Body of pancreas (tissue), 4 donors: ENCODE results near the gene MAGEA1. TPM values are rescaled to one million over a fixed set of nuclear protein-coding genes. Genes with fewer than 3 reads are reported as not detected.
"Not testable (repeated sequence)": the region's sequence is repeated elsewhere in the genome, so short reads cannot be mapped to it uniquely, and the experiment has no call there.

Source experiments
- ATAC-seq: fragments of 150-250 bp; one replicate; pipeline ENCODE4 v1.9.1; 2016
- DNase-seq, 4 donors: peaks; one replicate each; pipeline ENCODE4 v3.0.0-alpha.2; 2019
- H3K27ac ChIP-seq, 4 donors: fragments of 200-600 bp; sonication (generic); 1 replicate in 3 of 4; 2 replicates in 1 of 4; pipeline versions ENCODE4 v1.5.1 to v1.6.1; 2016 to 2019; ENCODE audit warnings: mild to moderate bottlenecking in 1 of 4, mixed read lengths in 1 of 4, moderate library complexity in 1 of 4
- H3K27me3 ChIP-seq, 2 donors: fragments of 200-600 bp; sonication (generic); one replicate each; pipeline ENCODE4 v1.6.0; 2016; ENCODE audit warnings: mild to moderate bottlenecking in 1 of 2
- H3K36me3 ChIP-seq, 2 donors: fragments of 200-600 bp; sonication (generic); replicated peaks in 1 of 2; 2 replicates each; pipeline ENCODE4 v1.5.1; 2016; ENCODE audit warnings: low read depth in 2 of 2; ENCODE audit not compliant: insufficient read depth in 1 of 2
- H3K4me1 ChIP-seq: fragments of 200-600 bp; sonication (generic); one replicate; pipeline ENCODE4 v1.6.0; 2016
- H3K4me3 ChIP-seq, 2 donors: fragments of 200-600 bp; sonication (generic); 1 replicate in 1 of 2; 2 replicates in 1 of 2; pipeline ENCODE4 v1.5.1; 2016 to 2019
- H3K9me3 ChIP-seq, 3 donors: fragments of 200-600 bp; sonication (generic); 1 replicate in 2 of 3; 2 replicates in 1 of 3; pipeline ENCODE4 v1.5.1; 2016
- POLR2A ChIP-seq, 3 donors: fragments of 450-650 bp; IDR thresholded peaks; one replicate each; pipeline ENCODE4 v1.6.1; 2016; ENCODE audit warnings: antibody characterized with exemption in 3 of 3, mild to moderate bottlenecking in 2 of 3
- WGBS, 2 donors: methylation state at CpG; one replicate each; pipeline ENCODE4 v1.1.5; 2017; 5-methylcytosine and 5-hydroxymethylcytosine counted together
- intact Hi-C: fragments of 100-400 bp; cut with DNase I; formaldehyde crosslinking; loops from one replicate; pipeline ENCODE4 v1.15.1; 2023
- total RNA-seq, 2 donors: library from RNA; depleted of rRNA; stranded (reverse); fragments of >200 nt; gene quantifications; one replicate each; pipeline ENCODE4 v1.1.0, GENCODE V29; 2016
- TF ChIP-seq, protein P1 (sequence below), 7 experiments: fragments of 450-650 bp in 4 of 7; fragments of 200-600 bp in 3 of 7; sonication (generic) in 3 of 7; IDR thresholded peaks; one replicate each; pipeline ENCODE4 v1.5.1; 2016 to 2019; ENCODE audit warnings: antibody characterized with exemption in 7 of 7

Gene MAGEA1, protein sequence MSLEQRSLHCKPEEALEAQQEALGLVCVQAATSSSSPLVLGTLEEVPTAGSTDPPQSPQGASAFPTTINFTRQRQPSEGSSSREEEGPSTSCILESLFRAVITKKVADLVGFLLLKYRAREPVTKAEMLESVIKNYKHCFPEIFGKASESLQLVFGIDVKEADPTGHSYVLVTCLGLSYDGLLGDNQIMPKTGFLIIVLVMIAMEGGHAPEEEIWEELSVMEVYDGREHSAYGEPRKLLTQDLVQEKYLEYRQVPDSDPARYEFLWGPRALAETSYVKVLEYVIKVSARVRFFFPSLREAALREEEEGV
- not detected for total RNA-seq

DNA sequence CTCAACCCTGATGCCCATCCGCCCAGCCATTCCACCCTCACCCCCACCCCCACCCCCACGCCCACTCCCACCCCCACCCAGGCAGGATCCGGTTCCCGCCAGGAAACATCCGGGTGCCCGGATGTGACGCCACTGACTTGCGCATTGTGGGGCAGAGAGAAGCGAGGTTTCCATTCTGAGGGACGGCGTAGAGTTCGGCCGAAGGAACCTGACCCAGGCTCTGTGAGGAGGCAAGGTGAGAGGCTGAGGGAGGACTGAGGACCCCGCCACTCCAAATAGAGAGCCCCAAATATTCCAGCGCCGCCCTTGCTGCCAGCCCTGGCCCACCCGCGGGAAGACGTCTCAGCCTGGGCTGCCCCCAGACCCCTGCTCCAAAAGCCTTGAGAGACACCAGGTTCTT is at the start of gene MAGEA1:
Gene MAGEA1 (plus strand): TSS at position 154 of the 400 bp plus-strand sequence. CDS start 3,106 bp downstream, outside the sequence.
- no peak for DNase-seq

DNA sequence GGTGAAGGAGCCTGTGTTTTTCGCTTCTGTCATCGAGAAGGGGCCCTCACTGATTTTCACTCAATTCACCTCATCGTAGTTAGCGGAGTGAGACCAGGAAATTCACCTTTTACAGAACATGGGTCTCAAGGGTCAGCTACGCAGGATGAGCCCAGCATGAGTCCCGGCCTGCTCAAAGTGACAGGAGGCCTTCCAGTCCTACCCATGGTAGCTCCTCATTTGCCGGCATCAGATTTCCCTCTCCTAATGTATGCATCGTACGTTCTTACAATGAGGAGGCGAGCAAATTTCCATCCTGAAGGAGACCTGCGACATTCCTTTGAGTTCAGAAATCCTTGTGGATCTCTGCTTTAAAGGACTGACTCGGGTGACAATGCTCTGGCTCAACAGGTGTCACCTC is 46.2 kb upstream of the MAGEA1 start:
- ATAC-seq, intact Hi-C loops, H3K4me1 ChIP-seq, H3K9me3 ChIP-seq, H3K27me3 ChIP-seq, H3K27ac ChIP-seq, H3K36me3 ChIP-seq, H3K4me3 ChIP-seq, DNase-seq: not testable (repeated sequence)
- WGBS, 2 donors: no CpG with 5 or more reads among the region's 12 CpGs

More for the DNA sequence above, at the start of gene MAGEA1:
- H3K27me3 ChIP-seq: no peaks in the 10 kb centered on the region
- H3K36me3 ChIP-seq: no peaks in the 10 kb centered on the region
- H3K4me1 ChIP-seq: no peaks in the 10 kb centered on the region
- TF ChIP-seq, protein P1, sequence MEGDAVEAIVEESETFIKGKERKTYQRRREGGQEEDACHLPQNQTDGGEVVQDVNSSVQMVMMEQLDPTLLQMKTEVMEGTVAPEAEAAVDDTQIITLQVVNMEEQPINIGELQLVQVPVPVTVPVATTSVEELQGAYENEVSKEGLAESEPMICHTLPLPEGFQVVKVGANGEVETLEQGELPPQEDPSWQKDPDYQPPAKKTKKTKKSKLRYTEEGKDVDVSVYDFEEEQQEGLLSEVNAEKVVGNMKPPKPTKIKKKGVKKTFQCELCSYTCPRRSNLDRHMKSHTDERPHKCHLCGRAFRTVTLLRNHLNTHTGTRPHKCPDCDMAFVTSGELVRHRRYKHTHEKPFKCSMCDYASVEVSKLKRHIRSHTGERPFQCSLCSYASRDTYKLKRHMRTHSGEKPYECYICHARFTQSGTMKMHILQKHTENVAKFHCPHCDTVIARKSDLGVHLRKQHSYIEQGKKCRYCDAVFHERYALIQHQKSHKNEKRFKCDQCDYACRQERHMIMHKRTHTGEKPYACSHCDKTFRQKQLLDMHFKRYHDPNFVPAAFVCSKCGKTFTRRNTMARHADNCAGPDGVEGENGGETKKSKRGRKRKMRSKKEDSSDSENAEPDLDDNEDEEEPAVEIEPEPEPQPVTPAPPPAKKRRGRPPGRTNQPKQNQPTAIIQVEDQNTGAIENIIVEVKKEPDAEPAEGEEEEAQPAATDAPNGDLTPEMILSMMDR (IDR thresholded peaks at IDR 0.05): no peak
- no peak for TF ChIP-seq POLR2A (IDR thresholded peaks at IDR 0.05)
- 50% methylated on average over 2 of the region's 19 CpGs; no CpG with 5 or more reads in 1 of the 2 donors for WGBS, 2 donors
- intact Hi-C loops: no loop called here
- no peaks in the 10 kb centered on the region for H3K9me3 ChIP-seq
- ATAC-seq: no peak
- no peak within 1 kb of the TSS for H3K27ac ChIP-seq
- no peak within 1 kb of the TSS for H3K4me3 ChIP-seq

DNA sequence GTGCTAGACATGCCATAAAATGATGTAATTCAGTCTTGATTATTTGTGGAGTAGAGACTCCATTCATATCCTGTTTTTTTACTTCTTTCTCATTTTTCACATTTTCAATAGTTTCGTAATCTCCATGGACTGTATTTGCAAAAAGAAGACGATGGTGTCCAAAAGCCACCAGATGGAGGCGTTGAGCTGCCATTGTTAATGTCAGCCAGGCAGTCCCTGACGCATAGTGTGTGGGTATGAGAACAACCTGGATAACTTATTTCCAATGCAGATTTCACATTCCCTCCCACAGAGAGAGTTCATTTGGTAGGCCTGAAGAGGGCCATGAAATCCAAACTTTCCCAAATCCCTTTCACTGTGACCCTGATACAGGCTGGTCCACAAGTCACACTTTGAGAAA is 40.0 kb upstream of the MAGEA1 start:
- DNase-seq, H3K36me3 ChIP-seq, H3K9me3 ChIP-seq, H3K27ac ChIP-seq, H3K4me3 ChIP-seq, H3K4me1 ChIP-seq, intact Hi-C loops, H3K27me3 ChIP-seq: not testable (repeated sequence)
- WGBS, 2 donors: no CpG with 5 or more reads among the region's 4 CpGs
- peak; percentile 48 for ATAC-seq

DNA sequence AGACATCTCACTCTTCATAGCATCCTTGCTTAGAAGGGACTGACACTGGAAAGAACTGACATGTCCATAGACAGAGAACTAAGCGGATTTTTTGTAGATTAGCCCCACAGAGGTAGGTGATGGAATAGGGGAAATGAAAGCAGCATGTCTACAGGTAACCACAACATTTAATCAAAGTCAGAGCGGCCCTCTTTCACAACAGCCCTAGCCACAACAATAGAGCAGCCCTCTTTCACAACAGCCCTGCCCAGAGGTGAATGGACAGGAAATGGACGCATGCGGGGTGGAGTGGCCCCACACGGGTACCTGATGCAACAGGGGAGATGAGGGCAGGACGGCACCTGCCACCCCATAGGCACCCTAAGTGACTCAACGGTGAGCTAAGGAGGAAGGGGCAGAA is 32.8 kb upstream of the MAGEA1 start:
- DNase-seq, H3K4me3 ChIP-seq, H3K27me3 ChIP-seq, H3K27ac ChIP-seq, H3K4me1 ChIP-seq, H3K36me3 ChIP-seq, intact Hi-C loops, ATAC-seq, H3K9me3 ChIP-seq: not testable (repeated sequence)
- 60% methylated on average over 1 of the region's 7 CpGs; no CpG with 5 or more reads in 1 of the 2 donors for whole genome bisulfite sequencing, 2 donors

DNA sequence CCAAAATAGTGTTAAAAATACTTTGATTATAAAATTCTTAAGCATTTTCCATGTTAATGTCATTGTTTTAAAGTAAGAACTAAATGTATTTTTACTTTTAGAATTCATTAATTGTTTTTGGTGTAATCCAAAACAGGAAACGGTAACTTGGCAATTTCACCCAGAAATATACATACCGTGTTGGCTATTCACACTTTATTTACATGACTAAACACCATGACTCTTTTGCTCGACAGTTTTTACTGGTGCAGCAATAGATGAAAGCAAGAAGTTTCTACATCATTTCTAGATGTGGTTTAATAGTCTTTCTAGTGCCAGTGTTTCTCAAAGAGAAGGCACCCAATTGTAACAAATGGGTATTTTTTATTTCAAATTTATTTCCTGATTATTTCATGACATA is 25.6 kb upstream of the MAGEA1 start:
- H3K27ac ChIP-seq: no peak overlapping the region
- DNase-seq (no peak), ATAC-seq (no peak)
- TF ChIP-seq, protein P1 (IDR thresholded peaks at IDR 0.05): no peak
- no peak for TF ChIP-seq POLR2A (IDR thresholded peaks at IDR 0.05)
- no peaks in the 10 kb centered on the region for H3K4me1 ChIP-seq
- H3K27me3 ChIP-seq: no peaks in the 10 kb centered on the region
- intact Hi-C loops: no loop called here
- H3K9me3 ChIP-seq: no peaks in the 10 kb centered on the region
- 66 to 72% methylated on average over 3 of the region's 3 CpGs for WGBS, 2 donors
- H3K36me3 ChIP-seq: no peaks in the 10 kb centered on the region
- no peak overlapping the region for H3K4me3 ChIP-seq

DNA sequence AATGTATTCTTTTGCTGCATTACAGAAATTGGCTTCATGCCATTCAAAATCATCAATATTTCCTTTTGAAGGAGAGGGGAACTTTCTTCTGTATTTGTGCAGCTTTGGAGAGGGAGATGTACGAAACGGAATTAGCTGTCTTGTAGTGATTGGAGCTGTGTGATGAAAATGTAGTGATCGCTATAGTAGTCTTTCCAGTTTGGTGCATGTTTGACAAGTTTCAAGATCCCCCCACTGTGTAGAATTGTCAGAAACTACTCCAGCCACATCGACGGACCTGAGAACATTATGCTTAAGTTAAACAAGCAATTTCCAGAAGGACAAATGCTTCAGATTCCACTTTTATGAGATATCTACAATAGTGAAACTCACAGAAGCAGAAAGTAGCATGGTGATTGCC is 21.6 kb upstream of the MAGEA1 start:
- WGBS, 2 donors: 23 to 28% methylated on average over 5 of the region's 5 CpGs
- Histone ChIP-seq H3K9me3 (no peaks in the 10 kb centered on the region), H3K36me3 (no peaks in the 10 kb centered on the region), H3K27ac (no peak overlapping the region), H3K4me1 (no peaks in the 10 kb centered on the region), H3K27me3 (no peaks in the 10 kb centered on the region), H3K4me3 (no peak overlapping the region)
- no peak for ATAC-seq
- DNase-seq: no peak
- TF ChIP-seq POLR2A (IDR thresholded peaks at IDR 0.05): no peak
- TF ChIP-seq, protein P1 (IDR thresholded peaks at IDR 0.05): no peak
- intact Hi-C loops: no loop called here
